Pancreas (tissue), 10 donors: ENCODE results near the gene GOLGA6L7. TPM values are rescaled to one million over a fixed set of nuclear protein-coding genes. Genes with fewer than 3 reads are reported as not detected.

Source experiments
- ATAC-seq, 4 donors: fragments of 200-7000 bp; cut with Tn5 transposase; one replicate each; pipeline versions ENCODE4 v1.8.0 to v1.9.1; 2020; ENCODE audit warnings: mild to moderate bottlenecking in 4 of 4, moderate library complexity in 4 of 4
- DNase-seq, 6 donors: peaks; one replicate each; pipeline ENCODE4 v3.0.0-alpha.2; 2020
- FAIRE-seq: peaks from 2 replicates; lab custom pipeline; 2012; peaks lifted over from hg19 to GRCh38; lab: Jason Lieb, UNC
- H3K27ac ChIP-seq, 4 donors: fragments of 200-600 bp; sonication (generic); 1 replicate in 3 of 4; 2 replicates in 1 of 4; pipeline versions ENCODE4 v1.5.0 to v1.8.0; 2020
- H3K27me3 ChIP-seq, 4 donors: fragments of 200-600 bp; one replicate each; pipeline ENCODE4 v1.8.0; 2021
- H3K36me3 ChIP-seq, 3 donors: fragments of 200-600 bp; sonication (generic) in 1 of 3; one replicate each; pipeline versions ENCODE4 v1.5.0 to v1.8.0; 2020 to 2021
- H3K4me1 ChIP-seq, 3 donors: fragments of 200-600 bp; one replicate each; pipeline ENCODE4 v1.8.0; 2021
- H3K4me3 ChIP-seq, 4 donors: fragments of 200-600 bp; sonication (generic) in 2 of 4; one replicate each; pipeline versions ENCODE4 v1.5.0 to v1.8.0; 2020 to 2021
- H3K9me3 ChIP-seq, 4 donors: fragments of 200-600 bp; one replicate each; pipeline ENCODE4 v1.8.0; 2021
- WGBS, 2 donors: extraction: QIAGEN DNeasy Blood & Tissue Kit; methylation state at CpG; one replicate each; pipeline ENCODE4 v1.1.7; 2013; 5-methylcytosine and 5-hydroxymethylcytosine counted together
- intact Hi-C, 3 donors: fragments of 100-400 bp; cut with DNase I; formaldehyde crosslinking; loops; one replicate each; pipeline versions ENCODE4 v1.11.1 to v1.14.2; 2022
- polyA plus RNA-seq, 2 donors: library from polyadenylated mRNA; stranded (reverse); fragments of 200-250 nt; gene quantifications; one replicate each; pipeline ENCODE4 v1.2.3, GENCODE V29; 2013
- total RNA-seq, 6 donors: library from RNA; stranded (reverse); fragmentation: NEBNext Ultra II Directional in 4 of 6; extraction: Animal tissue kit (Norgen Biotek cat#: 25700) in 4 of 6; gene quantifications; one replicate each; pipeline versions ENCODE4 v1.2.1 to v1.2.4, GENCODE V29; 2021 to 2023
- TF ChIP-seq, protein P1 (sequence below), 4 donors: fragments of 200-600 bp; sonication (generic) in 3 of 4; IDR thresholded peaks; one replicate each; pipeline versions ENCODE4 v1.5.0 to v1.8.0; 2021; ENCODE audit warnings: antibody characterized with exemption in 4 of 4
- donor health status: healthy with polysubstance abuse.
- donor health status: DM: no; HTN: no; CAD: no; lungs with moderate emphysema.
- donor health status: DM: no; HTN: no; CAD: no.
- donor health status: control.
- donor health status: control.
- donor health status: Bipolar disorder and iron deficiency.
- donor health status: DM: yes; HTN: yes; CAD: no.
- donor health status: DM: no; HTN: no; CAD: no.
- donor health status: DM: no; HTN: no; CAD: no.
- donor health status: DM: yes; HTN: yes; CAD: no.

GOLGA6L7 gene
- total and polyA plus RNA-seq, 8 donors: not detected

DNA sequence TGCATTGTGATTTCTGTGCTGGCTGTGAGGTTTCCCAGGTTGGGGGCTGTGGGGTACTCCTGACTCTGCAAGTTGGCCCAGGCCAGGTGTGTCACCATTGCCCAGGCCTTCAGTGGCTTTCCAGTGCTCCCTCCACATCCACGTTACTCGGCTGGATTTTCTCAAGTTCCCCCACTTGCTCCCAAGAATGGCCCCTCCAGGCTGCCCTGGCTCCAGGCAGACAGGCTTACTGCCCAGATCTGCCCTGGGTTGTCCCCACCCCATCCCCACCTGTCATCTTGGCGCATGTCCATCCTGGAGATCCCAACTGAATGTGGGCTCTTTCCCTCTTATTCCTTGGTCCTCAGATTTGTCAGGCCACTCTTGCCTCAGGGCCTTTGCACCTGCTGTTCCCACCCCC is 40.9 kb upstream of the GOLGA6L7 start:
- 94 to 97% methylated on average over 3 of the region's 3 CpGs for WGBS, 2 donors
- no peaks in the 10 kb centered on the region for H3K27me3 ChIP-seq
- peaks cover 0 to 3% (median 0%) of the 10 kb centered on the region in 3 donors for H3K4me1 ChIP-seq
- ATAC-seq: no peak
- no peak for DNase-seq
- H3K27ac ChIP-seq: no peak overlapping the region
- FAIRE-seq: no peak
- TF ChIP-seq, protein P1, sequence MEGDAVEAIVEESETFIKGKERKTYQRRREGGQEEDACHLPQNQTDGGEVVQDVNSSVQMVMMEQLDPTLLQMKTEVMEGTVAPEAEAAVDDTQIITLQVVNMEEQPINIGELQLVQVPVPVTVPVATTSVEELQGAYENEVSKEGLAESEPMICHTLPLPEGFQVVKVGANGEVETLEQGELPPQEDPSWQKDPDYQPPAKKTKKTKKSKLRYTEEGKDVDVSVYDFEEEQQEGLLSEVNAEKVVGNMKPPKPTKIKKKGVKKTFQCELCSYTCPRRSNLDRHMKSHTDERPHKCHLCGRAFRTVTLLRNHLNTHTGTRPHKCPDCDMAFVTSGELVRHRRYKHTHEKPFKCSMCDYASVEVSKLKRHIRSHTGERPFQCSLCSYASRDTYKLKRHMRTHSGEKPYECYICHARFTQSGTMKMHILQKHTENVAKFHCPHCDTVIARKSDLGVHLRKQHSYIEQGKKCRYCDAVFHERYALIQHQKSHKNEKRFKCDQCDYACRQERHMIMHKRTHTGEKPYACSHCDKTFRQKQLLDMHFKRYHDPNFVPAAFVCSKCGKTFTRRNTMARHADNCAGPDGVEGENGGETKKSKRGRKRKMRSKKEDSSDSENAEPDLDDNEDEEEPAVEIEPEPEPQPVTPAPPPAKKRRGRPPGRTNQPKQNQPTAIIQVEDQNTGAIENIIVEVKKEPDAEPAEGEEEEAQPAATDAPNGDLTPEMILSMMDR (IDR thresholded peaks at IDR 0.05): no peak
- H3K36me3 ChIP-seq: no peaks in the 10 kb centered on the region
- no peak overlapping the region for H3K4me3 ChIP-seq
- intact Hi-C loops: no loop called here
- H3K9me3 ChIP-seq: no peaks in the 10 kb centered on the region

DNA sequence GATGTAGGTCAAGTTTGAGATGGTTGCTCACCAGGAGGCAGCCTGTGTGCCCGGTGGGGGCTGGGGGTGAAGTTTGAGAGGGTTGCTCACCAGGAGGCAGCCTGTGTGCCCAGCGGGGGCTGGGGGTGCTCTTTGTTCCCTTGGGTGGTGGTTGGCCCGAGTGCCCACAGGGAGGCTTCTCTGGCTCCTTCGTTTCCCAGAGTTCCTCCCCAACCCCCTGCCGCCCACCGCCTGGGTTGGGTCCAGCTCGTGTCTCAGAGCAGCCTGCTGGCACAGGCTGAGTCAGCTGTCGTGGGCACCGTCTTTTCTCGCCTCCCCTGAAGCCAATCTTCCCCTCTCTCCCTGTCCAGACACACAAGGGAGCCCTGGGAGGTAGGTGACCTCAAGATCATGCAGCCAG is 40.5 kb upstream of the GOLGA6L7 start:
- no peak for DNase-seq
- WGBS, 2 donors: 68 to 78% methylated on average over 10 of the region's 10 CpGs
- TF ChIP-seq, protein P1 (IDR thresholded peaks at IDR 0.05): no peak
- H3K4me1 ChIP-seq: peaks cover 0 to 3% (median 0%) of the 10 kb centered on the region in 3 donors
- no peaks in the 10 kb centered on the region for H3K9me3 ChIP-seq
- H3K36me3 ChIP-seq: no peaks in the 10 kb centered on the region
- ATAC-seq: no peak
- intact Hi-C loops: no loop called here
- no peak overlapping the region for H3K4me3 ChIP-seq
- FAIRE-seq: no peak
- H3K27me3 ChIP-seq: no peaks in the 10 kb centered on the region
- H3K27ac ChIP-seq: no peak overlapping the region

DNA sequence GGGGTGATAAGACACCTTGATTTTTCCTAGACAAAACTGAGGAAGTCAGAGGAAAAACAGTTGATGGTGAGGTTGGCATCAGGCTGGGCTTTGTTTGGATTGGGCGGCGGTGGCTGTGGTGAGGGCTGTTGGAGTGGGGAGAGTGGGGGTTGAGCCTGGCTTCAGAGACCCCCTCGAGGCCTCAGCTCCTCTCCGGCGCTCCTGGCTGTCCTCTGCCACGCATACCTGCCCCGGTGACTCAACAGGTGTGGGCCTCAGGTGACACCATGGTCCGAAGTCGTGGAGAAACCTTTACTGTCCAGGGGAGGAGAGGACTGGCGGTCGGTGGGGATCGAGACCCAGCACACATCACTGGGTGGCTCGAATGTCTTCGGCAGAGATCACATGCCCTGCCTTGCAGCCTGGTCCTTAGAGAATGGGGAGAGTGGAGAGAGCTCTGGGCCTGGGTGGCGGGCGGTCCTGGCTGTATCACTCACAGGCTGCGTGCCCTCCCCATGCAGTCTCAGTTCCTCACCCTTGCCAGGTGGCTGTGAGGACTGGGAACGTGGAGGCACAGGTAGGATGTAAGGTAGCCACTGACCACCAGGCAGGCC is 40.0 kb upstream of the GOLGA6L7 start:
- DNase-seq (peak in 1 of 6 donors; percentile 69), FAIRE-seq (no peak), ATAC-seq (no peak)
- Histone ChIP-seq H3K27me3 (no peaks in the 10 kb centered on the region), H3K9me3 (no peaks in the 10 kb centered on the region), H3K27ac (no peak overlapping the region), H3K4me3 (no peak overlapping the region), H3K36me3 (no peaks in the 10 kb centered on the region), H3K4me1 (peaks cover 0 to 3% (median 0%) of the 10 kb centered on the region in 3 donors)
- WGBS, 2 donors: 89 to 91% methylated on average over 18 of the region's 18 CpGs
- TF ChIP-seq, protein P1 (IDR thresholded peaks at IDR 0.05): no peak
- intact Hi-C loops: no loop called here

DNA sequence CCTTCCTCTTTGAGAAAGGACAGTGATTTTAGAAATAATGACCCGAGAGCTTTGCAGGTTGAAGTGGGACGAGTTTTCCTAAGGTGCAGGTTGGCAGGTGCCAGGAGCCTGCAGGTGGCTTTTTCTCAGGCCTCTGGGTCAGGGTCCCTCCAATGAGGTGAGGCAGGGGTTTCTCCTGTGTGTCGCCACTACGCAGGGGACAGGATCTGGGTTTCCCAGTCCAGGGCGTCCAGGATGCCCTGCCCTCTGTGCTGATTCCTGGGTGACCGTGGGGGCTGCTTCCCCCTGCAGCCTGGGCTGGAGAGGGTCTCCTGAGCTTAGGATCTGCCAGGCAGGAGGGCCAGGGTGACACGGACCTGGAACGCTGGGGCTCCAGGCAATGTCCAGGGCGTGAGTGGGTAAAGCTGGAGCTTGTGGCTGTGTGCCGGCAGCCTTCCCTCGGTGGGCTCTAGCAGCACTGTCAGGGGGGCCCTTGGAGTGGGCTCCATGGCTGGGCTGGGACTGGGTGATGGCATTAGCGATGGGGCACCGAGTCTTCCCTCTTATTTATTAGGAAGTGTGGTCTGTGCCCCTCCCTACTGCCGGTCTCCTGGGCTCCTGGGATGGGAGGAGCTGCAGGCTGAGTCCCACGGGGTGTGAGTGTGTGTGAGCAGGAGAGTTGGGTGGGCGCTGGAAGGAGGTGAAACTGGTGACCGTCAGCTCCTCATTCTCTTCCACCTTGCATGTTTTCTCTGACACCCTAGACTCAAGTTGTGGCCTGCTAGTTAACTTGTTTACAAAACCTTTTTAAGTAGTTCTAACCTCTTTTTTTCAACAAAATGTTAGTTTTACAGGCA is 39.1 kb upstream of the GOLGA6L7 start:
- Histone ChIP-seq H3K4me3 (peak overlapping the region in 2 of 4 donors; percentile 61 to 63), H3K27me3 (no peaks in the 10 kb centered on the region), H3K36me3 (no peaks in the 10 kb centered on the region), H3K27ac (no peak overlapping the region), H3K9me3 (no peaks in the 10 kb centered on the region), H3K4me1 (no peaks in the 10 kb centered on the region)
- TF ChIP-seq, protein P1 (IDR thresholded peaks at IDR 0.05): no peak
- DNase-seq (peak in 2 of 6 donors; percentile 33 to 64), ATAC-seq (peak in 3 of 4 donors; percentile 40 to 65 (median 41)), FAIRE-seq (no peak)
- intact Hi-C loops: no loop called here
- WGBS, 2 donors: 62 to 66% methylated on average over 17 of the region's 17 CpGs
